Epithelial cell of proximal tubule (primary cell): ENCODE data around the gene KIN. TPM values are rescaled to one million over a fixed set of nuclear protein-coding genes. Genes with fewer than 3 reads are reported as not detected.

Source experiments
- DNase-seq: peaks from one replicate; pipeline ENCODE4 v3.0.0-alpha.2; 2011; ENCODE audit warnings: low read depth
- H3K4me3 ChIP-seq: 2 replicates; pipeline ENCODE4 v1.5.1; 2011; ENCODE audit warnings: low read depth, mild to moderate bottlenecking, low read length
- CTCF ChIP-seq: conservative IDR thresholded peaks from 2 replicates; pipeline ENCODE4 v1.5.1; 2012; ENCODE audit warnings: low read depth, mild to moderate bottlenecking, low read length
- total RNA-seq: library from RNA; depleted of rRNA; stranded (reverse); fragments of >200 nt; gene quantifications from 2 replicates; pipeline ENCODE4 v1.2.3, GENCODE V29; 2015

The KIN gene
- total RNA-seq, 1 donor from 2014 or later, result 10.8 TPM

- H3K4me3 ChIP-seq, result no peak overlapping the region
- DNase-seq, result no peak
- TF ChIP-seq CTCF, result no peak
These were observed 23.2 kb upstream of the KIN start for GRCh38 chr10:7811000-7811399.

GRCh38 chr10:7810443-7810842, 22.6 kb upstream of the KIN start:
- TF ChIP-seq CTCF, result no peak
- no peak overlapping the region for H3K4me3 ChIP-seq
- no peak for DNase-seq

- TF ChIP-seq CTCF, result no peak
These were observed 21.0 kb upstream of the KIN start for GRCh38 chr10:7808686-7809267.

GRCh38 chr10:7804741-7805140, 16.9 kb upstream of the KIN start:
- DNase-seq, result no peak
- H3K4me3 ChIP-seq, result no peak overlapping the region
- TF ChIP-seq CTCF, result no peak

More at GRCh38 chr10:7808686-7809267, 21.0 kb upstream of the KIN start:
- H3K4me3 ChIP-seq, result no peak overlapping the region
- DNase-seq, result no peak

GRCh38 chr10:7804216-7804615, 16.4 kb upstream of the KIN start:
- no peak for DNase-seq
- no peak for TF ChIP-seq CTCF

GRCh38 chr10:7802606-7803005, 14.8 kb upstream of the KIN start:
- no peak overlapping the region for H3K4me3 ChIP-seq
- no peak for TF ChIP-seq CTCF
- no peak for DNase-seq

More at GRCh38 chr10:7804216-7804615, 16.4 kb upstream of the KIN start:
- no peak overlapping the region for H3K4me3 ChIP-seq

- no peak overlapping the region for H3K4me3 ChIP-seq
- TF ChIP-seq CTCF, result no peak
- no peak for DNase-seq
These were observed 9.8 kb upstream of the KIN start for GRCh38 chr10:7797582-7797981.
